KMS-11 (cell line): Measurements from ENCODE around the gene RIMS1.

Experiments used
- H2AFZ ChIP-seq: fragments of 200-600 bp; sonication (generic); 2 replicates; pipeline ENCODE4 v1.6.1; 2016; ENCODE audit warnings: antibody characterized with exemption, mixed run types, low read depth
- H3K27ac ChIP-seq: fragments of 200-600 bp; sonication (generic); 2 replicates; pipeline ENCODE4 v1.6.1; 2016; ENCODE audit warnings: mild to moderate bottlenecking, mixed run types
- H3K27me3 ChIP-seq: fragments of 200-600 bp; sonication (generic); 2 replicates; pipeline ENCODE4 v1.6.1; 2017; ENCODE audit warnings: mild to moderate bottlenecking, low read depth, mixed run types, moderate library complexity; ENCODE audit not compliant: insufficient read depth
- H3K36me3 ChIP-seq: fragments of 200-600 bp; sonication (generic); 2 replicates; pipeline ENCODE4 v1.6.1; 2017; ENCODE audit warnings: mild to moderate bottlenecking, mixed run types; ENCODE audit not compliant: insufficient read depth
- H3K4me1 ChIP-seq: fragments of 200-600 bp; sonication (generic); 2 replicates; pipeline ENCODE4 v1.6.1; 2016; ENCODE audit warnings: mild to moderate bottlenecking, low read depth, mixed run types; ENCODE audit not compliant: poor library complexity, severe bottlenecking
- H3K4me2 ChIP-seq: fragments of 200-600 bp; sonication (generic); 2 replicates; pipeline ENCODE4 v1.7.0; 2016; ENCODE audit warnings: mild to moderate bottlenecking, mixed run types
- H3K4me3 ChIP-seq: fragments of 200-600 bp; sonication (generic); IDR thresholded peaks from 2 replicates; pipeline ENCODE4 v1.6.1; 2017; ENCODE audit warnings: low read depth, low read length, mixed read lengths; ENCODE audit not compliant: insufficient read depth
- H3K79me2 ChIP-seq: fragments of 200-600 bp; sonication (generic); 2 replicates; pipeline ENCODE4 v1.6.1; 2016; ENCODE audit warnings: low read depth, mixed run types; ENCODE audit not compliant: insufficient read depth
- H3K9ac ChIP-seq: fragments of 200-600 bp; sonication (generic); 2 replicates; pipeline ENCODE4 v1.6.1; 2016; ENCODE audit warnings: mild to moderate bottlenecking, mixed run types
- H4K20me1 ChIP-seq: fragments of 200-600 bp; sonication (generic); 2 replicates; pipeline ENCODE4 v1.6.1; 2016; ENCODE audit warnings: mild to moderate bottlenecking, mixed run types; ENCODE audit not compliant: insufficient read depth
- CTCF ChIP-seq: fragments of 200-600 bp; sonication (generic); conservative IDR thresholded peaks from 2 replicates; pipeline ENCODE4 v1.6.1; 2017; ENCODE audit warnings: low read depth, mild to moderate bottlenecking, antibody characterized with exemption, low read length, moderate library complexity, mixed read lengths

RIMS1 gene

GRCh38 chr6:71879016-71879415, 7.3 kb upstream of the RIMS1 start:
- Histone ChIP-seq H3K79me2 (no peaks in the 10 kb centered on the region), H3K27me3 (no peaks in the 10 kb centered on the region), H3K4me2 (no peak overlapping the region), H2AFZ (no peak overlapping the region), H3K27ac (no peak overlapping the region), H3K4me1 (no peaks in the 10 kb centered on the region), H3K4me3 (no peak overlapping the region), H3K9ac (no peak overlapping the region), H3K36me3 (no peaks in the 10 kb centered on the region), H4K20me1 (no peaks in the 10 kb centered on the region)
- no peak for TF ChIP-seq CTCF

- H3K36me3 ChIP-seq = no peaks in the 10 kb centered on the region
- H3K4me3 ChIP-seq = no peak overlapping the region
- H2AFZ ChIP-seq = peak overlapping the region; percentile 64; the same call in 1 of the 2 replicates
- H4K20me1 ChIP-seq = no peaks in the 10 kb centered on the region
- peak overlapping the region; percentile 66; the same call in 1 of the 2 replicates for H3K4me2 ChIP-seq
- TF ChIP-seq CTCF = no peak
- no peak overlapping the region for H3K9ac ChIP-seq
- H3K4me1 ChIP-seq = no peaks in the 10 kb centered on the region
- H3K27ac ChIP-seq = no peak overlapping the region
- no peaks in the 10 kb centered on the region for H3K27me3 ChIP-seq
- no peaks in the 10 kb centered on the region for H3K79me2 ChIP-seq
Measured at GRCh38 chr6:71887006-71887743, 825 bp downstream of the RIMS1 start.

- no peaks in the 10 kb centered on the region for H3K36me3 ChIP-seq
- no peaks in the 10 kb centered on the region for H3K79me2 ChIP-seq
- no peak overlapping the region for H3K27ac ChIP-seq
- H2AFZ ChIP-seq = no peak overlapping the region
- no peak overlapping the region for H3K9ac ChIP-seq
- no peaks in the 10 kb centered on the region for H3K4me1 ChIP-seq
- H3K4me2 ChIP-seq = no peak overlapping the region
- H4K20me1 ChIP-seq = no peaks in the 10 kb centered on the region
- no peak overlapping the region for H3K4me3 ChIP-seq
- TF ChIP-seq CTCF = no peak
- no peaks in the 10 kb centered on the region for H3K27me3 ChIP-seq
Measured at GRCh38 chr6:71887744-71888230, 1.4 kb downstream of the RIMS1 start.

GRCh38 chr6:71888756-71889340, 2.5 kb downstream of the RIMS1 start:
- H3K27ac ChIP-seq = no peak overlapping the region
- H4K20me1 ChIP-seq = no peaks in the 10 kb centered on the region
- H2AFZ ChIP-seq = no peak overlapping the region
- H3K4me1 ChIP-seq = no peaks in the 10 kb centered on the region
- no peak overlapping the region for H3K4me3 ChIP-seq
- no peak overlapping the region for H3K9ac ChIP-seq
- no peaks in the 10 kb centered on the region for H3K79me2 ChIP-seq
- no peaks in the 10 kb centered on the region for H3K36me3 ChIP-seq
- H3K4me2 ChIP-seq = no peak overlapping the region
- no peak for TF ChIP-seq CTCF
- H3K27me3 ChIP-seq = no peaks in the 10 kb centered on the region
